Measurements from ENCODE around the gene MCAT.

DNA sequence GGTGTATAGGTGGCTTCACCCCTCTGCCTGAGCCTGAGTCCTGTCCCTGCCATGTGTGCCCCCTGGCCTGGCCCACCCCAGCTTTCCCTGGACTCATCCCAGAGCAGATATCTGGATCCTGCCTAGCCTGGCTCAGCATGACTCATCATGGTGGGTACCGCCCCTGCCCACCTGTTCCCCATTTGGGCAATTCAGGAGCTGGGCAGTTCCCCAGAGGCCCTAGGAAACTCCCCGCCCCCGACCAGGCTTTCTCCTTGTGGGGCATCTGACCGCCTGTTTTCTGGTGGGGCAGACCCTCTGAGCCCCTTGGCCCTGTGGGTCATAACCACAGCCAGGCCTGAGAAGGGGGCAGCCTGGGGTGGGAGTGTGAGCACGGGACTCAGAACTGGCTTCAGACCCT, 12.6 kb upstream of the MCAT start:
- TF ChIP-seq CTCF (IDR thresholded peaks at IDR 0.05) (no peak), POLR2A (IDR thresholded peaks at IDR 0.05) (no peak)

Data from tibial nerve (tissue), 3 donors.